Psoas muscle (tissue), 8 donors: ENCODE data around the gene ANKRD23. TPM values are rescaled to one million over a fixed set of nuclear protein-coding genes. Genes with fewer than 3 reads are reported as not detected.
"Not testable (repeated sequence)": the region's sequence is repeated elsewhere in the genome, so short reads cannot be mapped to it uniquely, and the experiment has no call there.

ENCODE experiments used
- ATAC-seq, 4 donors: fragments of 200-7000 bp; cut with Tn5 transposase; one replicate each; pipeline ENCODE4 v1.9.1; 2020; ENCODE audit warnings: moderate library complexity in 3 of 4, mild to moderate bottlenecking in 2 of 4
- DNase-seq, 2 donors: peaks; one replicate each; pipeline ENCODE4 v3.0.0-alpha.2; 2020
- H3K27ac ChIP-seq: fragments of 200-600 bp; one replicate; pipeline ENCODE4 v1.8.0; 2022
- H3K27me3 ChIP-seq, 3 donors: fragments of 200-600 bp in 1 of 3; one replicate each; pipeline versions ENCODE4 v1.6.1 to v1.8.0; 2013 to 2022; ENCODE audit warnings: low read length in 2 of 3, mild to moderate bottlenecking in 2 of 3, moderate library complexity in 1 of 3; ENCODE audit not compliant: insufficient read depth in 3 of 3
- H3K36me3 ChIP-seq, 2 donors: fragments of 200-600 bp in 1 of 2; one replicate each; pipeline versions ENCODE4 v1.6.1 to v1.8.0; 2013 to 2022; ENCODE audit warnings: low read depth in 1 of 2, mild to moderate bottlenecking in 1 of 2, moderate library complexity in 1 of 2; ENCODE audit not compliant: insufficient read depth in 1 of 2
- H3K4me1 ChIP-seq: fragments of 200-600 bp; one replicate; pipeline ENCODE4 v1.8.0; 2022
- H3K4me3 ChIP-seq: fragments of 200-600 bp; one replicate; pipeline ENCODE4 v1.8.0; 2022; ENCODE audit warnings: mild to moderate bottlenecking
- H3K9me3 ChIP-seq: fragments of 200-600 bp; one replicate; pipeline ENCODE4 v1.8.0; 2022
- WGBS, 3 donors: extraction: QIAGEN DNeasy Blood & Tissue Kit; methylation state at CpG; one replicate each; pipeline versions ENCODE4 v1.1.6 to v1.1.7; 2013; 5-methylcytosine and 5-hydroxymethylcytosine counted together
- intact Hi-C, 2 donors: fragments of 100-400 bp; cut with DNase I; formaldehyde crosslinking; loops; one replicate each; pipeline versions ENCODE4 v1.11.0 to v1.14.2; 2022
- long read RNA-seq, 2 donors: library from polyadenylated mRNA; unstranded; transcript quantifications; one replicate each; pipeline ENCODE4 v2.0.0, GENCODE V29; 2021
- polyA plus RNA-seq, 3 donors: library from polyadenylated mRNA; stranded (reverse); fragments of 200-250 nt; gene quantifications; one replicate each; pipeline ENCODE4 v1.2.3, GENCODE V29; 2013
- total RNA-seq, 4 donors: library from RNA; stranded (reverse); fragmentation: NEBNext Ultra II Directional in 2 of 4; extraction: Animal tissue kit (Norgen Biotek cat#: 25700) in 2 of 4; gene quantifications; one replicate each; pipeline versions ENCODE4 v1.2.1 to v1.2.4, GENCODE V29; 2021 to 2023
- TF ChIP-seq, protein P1 (sequence below): fragments of 200-600 bp; IDR thresholded peaks from one replicate; pipeline ENCODE4 v1.8.0; 2022; ENCODE audit warnings: antibody characterized with exemption
- donor health status: healthy with polysubstance abuse.
- donor health status: DM: no; HTN: no; CAD: no; lungs with moderate emphysema.
- donor health status: Bipolar disorder and iron deficiency.
- donor health status: healthy.
- donor health status: DM: yes; HTN: yes; CAD: no.
- donor health status: DM: no; HTN: no; CAD: no.
- donor health status: DM: no; HTN: no; CAD: no.
- donor health status: DM: yes; HTN: yes; CAD: no.

The ANKRD23 gene
- 1,000 to 10,000 TPM in 2 of 4 donors, 100 to 1,000 TPM in 2; 788 to 1,374 (median 978) TPM for total RNA-seq
- polyA plus RNA-seq = 100 to 1,000 TPM; 256 to 608 (median 529) TPM
- long read RNA-seq, donor 1, transcript ANKRD23-203 (10 exons, 2,156 nt) = minor isoform, 125 of 2,303 reads
- long read RNA-seq, donor 1, transcript ANKRD23-201 (9 exons, 2,597 nt) = major isoform, 1,313 of 2,303 reads
- long read RNA-seq, donor 1, transcript ANKRD23-202 (8 exons, 2,455 nt) = minor isoform, 13 of 2,303 reads
- long read RNA-seq, donor 1, partial matches to known transcripts = 358 of 2,303 reads
- long read RNA-seq, donor 1, other reads (novel, unspliced or antisense) = 494 of 2,303 reads
- long read RNA-seq, donor 2, transcript ANKRD23-202 (8 exons, 2,455 nt) = minor isoform, 48 of 2,670 reads
- long read RNA-seq, donor 2, transcript ANKRD23-203 (10 exons, 2,156 nt) = minor isoform, 201 of 2,670 reads
- long read RNA-seq, donor 2, transcript ANKRD23-201 (9 exons, 2,597 nt) = major isoform, 1,399 of 2,670 reads
- long read RNA-seq, donor 2, partial matches to known transcripts = 372 of 2,670 reads
- long read RNA-seq, donor 2, other reads (novel, unspliced or antisense) = 649 of 2,670 reads

DNA sequence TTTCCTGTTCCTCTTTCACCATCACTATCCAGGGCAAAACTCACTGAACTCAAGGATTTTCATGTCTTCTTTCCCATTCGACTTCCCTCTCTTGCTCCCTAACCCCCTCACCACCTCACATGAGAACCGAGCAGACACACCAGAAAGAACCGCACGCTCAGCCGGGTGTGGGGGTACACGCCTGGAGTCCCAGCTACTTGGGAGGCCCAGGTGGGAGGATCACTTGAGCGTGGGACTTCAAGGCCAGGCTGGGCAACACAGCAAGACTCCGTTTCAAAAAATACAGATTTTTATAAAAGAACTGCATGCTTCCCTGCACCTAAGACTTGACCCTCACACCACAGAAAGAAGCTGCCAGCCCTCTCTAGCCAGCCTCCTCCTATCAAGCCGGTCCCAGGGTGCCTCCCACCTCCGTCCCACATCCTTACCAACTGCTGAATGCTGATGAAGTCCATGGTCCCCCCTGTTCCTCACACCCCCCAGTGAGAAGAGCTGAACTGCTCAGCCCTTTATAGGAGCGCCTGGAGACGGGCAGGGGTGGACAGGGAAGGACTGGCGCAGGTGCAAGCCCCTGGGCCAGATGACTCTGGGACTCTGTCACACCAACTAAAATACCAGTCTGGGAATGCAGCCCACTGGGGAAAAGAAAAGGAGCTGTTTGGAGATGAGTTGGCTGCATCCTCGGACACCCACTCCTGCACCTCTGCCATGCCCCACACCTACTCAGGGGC is at the start of gene ANKRD23:
Gene ANKRD23 (minus strand): TSS at position 484 of the 731 bp plus-strand sequence. CDS start 29 bp downstream, at position 455.
- Histone ChIP-seq H3K4me1 (peaks cover 39% of the 10 kb centered on the region), H3K4me3 (peak within 1 kb of the TSS; percentile 71), H3K36me3 (peaks cover 0 to 60% of the 10 kb centered on the region in 2 donors), H3K27ac (peak within 1 kb of the TSS; percentile 97), H3K9me3 (no peaks in the 10 kb centered on the region), H3K27me3 (no peaks in the 10 kb centered on the region)
- WGBS, 3 donors = 38 to 58% (median 42%) methylated on average over 14 of the region's 14 CpGs
- ATAC-seq = peak; percentile 74 to 77 (median 76)
- intact Hi-C loops = no loop called here
- TF ChIP-seq, protein P1, sequence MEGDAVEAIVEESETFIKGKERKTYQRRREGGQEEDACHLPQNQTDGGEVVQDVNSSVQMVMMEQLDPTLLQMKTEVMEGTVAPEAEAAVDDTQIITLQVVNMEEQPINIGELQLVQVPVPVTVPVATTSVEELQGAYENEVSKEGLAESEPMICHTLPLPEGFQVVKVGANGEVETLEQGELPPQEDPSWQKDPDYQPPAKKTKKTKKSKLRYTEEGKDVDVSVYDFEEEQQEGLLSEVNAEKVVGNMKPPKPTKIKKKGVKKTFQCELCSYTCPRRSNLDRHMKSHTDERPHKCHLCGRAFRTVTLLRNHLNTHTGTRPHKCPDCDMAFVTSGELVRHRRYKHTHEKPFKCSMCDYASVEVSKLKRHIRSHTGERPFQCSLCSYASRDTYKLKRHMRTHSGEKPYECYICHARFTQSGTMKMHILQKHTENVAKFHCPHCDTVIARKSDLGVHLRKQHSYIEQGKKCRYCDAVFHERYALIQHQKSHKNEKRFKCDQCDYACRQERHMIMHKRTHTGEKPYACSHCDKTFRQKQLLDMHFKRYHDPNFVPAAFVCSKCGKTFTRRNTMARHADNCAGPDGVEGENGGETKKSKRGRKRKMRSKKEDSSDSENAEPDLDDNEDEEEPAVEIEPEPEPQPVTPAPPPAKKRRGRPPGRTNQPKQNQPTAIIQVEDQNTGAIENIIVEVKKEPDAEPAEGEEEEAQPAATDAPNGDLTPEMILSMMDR = no peak
- DNase-seq = peak; percentile 72 to 92

DNA sequence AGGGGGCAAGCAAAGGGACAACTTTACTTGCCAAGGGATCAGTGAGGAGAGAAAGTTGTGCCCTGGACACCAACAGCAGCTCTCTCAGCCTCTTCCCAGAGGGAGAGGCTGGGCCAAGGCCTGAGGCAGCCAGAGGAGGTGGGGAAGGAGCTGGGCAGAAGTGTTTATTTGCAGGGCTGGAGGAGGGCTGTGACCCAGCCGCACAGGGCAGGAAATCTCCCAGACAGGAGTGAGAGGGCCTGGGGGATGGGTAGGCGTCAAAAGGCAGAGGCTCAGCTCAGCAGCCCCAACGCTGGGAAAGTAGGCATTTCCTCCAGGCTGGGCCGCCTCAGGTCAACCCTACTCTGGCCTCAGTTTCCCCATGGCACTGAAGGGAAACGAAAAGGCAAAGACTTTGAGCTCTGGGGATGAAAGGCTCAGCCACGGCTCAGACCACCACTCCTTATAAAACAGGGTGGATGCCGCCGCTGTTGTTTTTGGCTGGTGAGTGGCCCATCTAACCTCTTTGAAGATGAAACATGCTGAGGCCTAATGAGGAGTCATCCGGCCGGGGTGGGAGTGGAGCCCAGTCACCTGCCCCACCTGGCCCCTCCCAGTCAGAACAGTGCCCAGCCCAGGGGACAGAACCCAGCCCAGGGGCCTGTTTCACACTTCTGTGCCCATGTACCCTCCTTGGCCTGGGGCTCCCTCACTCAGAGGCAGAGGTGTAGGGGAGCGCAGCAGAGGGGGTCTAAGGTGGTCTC is 47.9 kb upstream of the ANKRD23 start:
- Histone ChIP-seq H3K4me1 (peaks cover 60% of the 10 kb centered on the region), H3K9me3 (no peaks in the 10 kb centered on the region), H3K4me3 (no peak overlapping the region), H3K27ac (peak overlapping the region; percentile 16), H3K36me3 (no peaks in the 10 kb centered on the region), H3K27me3 (no peaks in the 10 kb centered on the region)
- no peak for DNase-seq
- WGBS, 3 donors = 49 to 71% (median 55%) methylated on average over 11 of the region's 11 CpGs
- ATAC-seq = peak in 1 of 4 donors; percentile 31
- TF ChIP-seq, protein P1 = no peak
- intact Hi-C loops = no loop called here

DNA sequence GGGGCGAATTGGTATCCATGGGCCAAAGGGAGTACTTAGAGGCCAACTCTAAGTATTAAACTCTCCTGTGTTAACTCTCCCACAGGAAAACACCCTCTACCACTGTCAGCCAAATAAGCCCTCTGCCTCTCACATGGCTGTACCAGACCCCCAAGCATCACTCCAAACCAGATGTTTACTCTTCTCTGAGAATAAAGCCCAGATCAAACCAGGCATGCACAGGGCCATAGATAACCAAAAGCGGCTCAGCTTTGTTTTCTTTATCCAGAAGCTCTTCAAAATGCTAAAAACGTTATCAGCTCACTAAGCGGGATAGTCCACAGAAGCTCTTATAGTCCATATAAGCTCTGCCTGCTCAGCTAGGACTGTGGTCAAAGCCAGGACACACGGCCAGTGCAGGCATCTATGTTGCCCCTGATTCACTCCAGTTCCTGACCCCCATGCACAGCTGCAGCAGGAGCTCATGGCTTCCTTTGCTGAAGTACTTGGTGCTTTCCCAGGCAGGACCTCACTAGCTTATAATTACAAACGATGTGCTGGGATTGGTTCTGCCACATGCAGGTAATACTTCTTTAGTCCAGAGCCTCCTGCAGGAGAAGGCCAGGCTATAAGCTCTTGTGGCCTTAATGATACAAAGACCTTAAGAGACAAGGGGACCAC is 47.0 kb upstream of the ANKRD23 start:
- Histone ChIP-seq H3K4me3 (no peak overlapping the region), H3K9me3 (no peaks in the 10 kb centered on the region), H3K36me3 (no peaks in the 10 kb centered on the region), H3K4me1 (peaks cover 58% of the 10 kb centered on the region), H3K27me3 (no peaks in the 10 kb centered on the region), H3K27ac (peak overlapping the region; percentile 16)
- TF ChIP-seq, protein P1 = no peak
- DNase-seq = no peak
- intact Hi-C loops = no loop called here
- WGBS, 3 donors = 49 to 58% (median 50%) methylated on average over 6 of the region's 6 CpGs
- no peak for ATAC-seq

DNA sequence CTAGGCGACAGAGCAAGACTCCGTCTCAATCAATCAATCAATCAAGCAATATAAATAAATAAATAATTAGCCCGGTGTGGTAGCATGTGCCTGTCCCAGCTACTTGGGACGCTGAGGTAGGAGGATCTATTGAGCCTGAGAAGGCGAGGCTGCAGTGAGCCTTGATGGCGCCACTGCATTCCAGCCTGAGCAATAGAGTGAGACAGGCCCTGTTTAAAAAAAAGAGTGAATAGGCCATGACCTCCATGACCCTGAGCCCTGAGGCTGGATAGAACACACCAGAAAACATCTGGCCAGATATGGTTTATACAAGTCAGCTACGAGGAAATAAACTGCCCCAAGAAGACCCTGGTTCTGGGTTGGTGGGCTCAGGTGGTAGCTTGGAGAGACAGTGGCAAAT is 46.4 kb upstream of the ANKRD23 start:
- DNase-seq (no peak), ATAC-seq (no peak)
- intact Hi-C loops = no loop called here
- no peak overlapping the region for H3K4me3 ChIP-seq
- H3K27me3 ChIP-seq = no peaks in the 10 kb centered on the region
- 86 to 90% (median 89%) methylated on average over 7 of the region's 7 CpGs for WGBS, 3 donors
- H3K9me3 ChIP-seq = no peaks in the 10 kb centered on the region
- TF ChIP-seq, protein P1 = no peak
- H3K27ac ChIP-seq = no peak overlapping the region
- no peaks in the 10 kb centered on the region for H3K36me3 ChIP-seq
- peaks cover 53% of the 10 kb centered on the region for H3K4me1 ChIP-seq

DNA sequence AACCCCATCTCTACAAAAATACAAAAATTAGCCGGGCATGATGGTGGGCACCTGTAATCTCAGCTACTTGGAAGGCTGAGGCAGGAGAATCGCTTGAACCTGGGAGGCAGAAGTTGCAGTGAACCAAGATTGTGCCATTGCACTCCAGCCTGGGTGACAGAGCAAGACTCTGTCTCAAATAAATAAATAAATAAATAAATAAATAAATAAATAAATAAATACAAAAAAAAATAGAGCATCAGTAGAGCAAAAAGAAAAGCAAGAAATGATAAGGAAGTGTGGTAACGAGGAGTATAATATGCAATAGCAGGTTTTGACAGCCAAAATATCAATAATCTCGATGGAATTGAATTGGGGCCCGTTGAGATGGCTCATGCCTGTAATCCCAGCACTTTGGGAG is 45.7 kb upstream of the ANKRD23 start:
- ATAC-seq, H3K27me3 ChIP-seq, H3K9me3 ChIP-seq, intact Hi-C loops, H3K36me3 ChIP-seq, H3K27ac ChIP-seq, H3K4me3 ChIP-seq, DNase-seq: not testable (repeated sequence)
- H3K4me1 ChIP-seq = peaks cover 48% of the 10 kb centered on the region
- 83 to 93% (median 89%) methylated on average over 5 of the region's 5 CpGs for WGBS, 3 donors
